GM19438 (cell line): Measurements from ENCODE around the gene FUT7.

ENCODE experiments used
- ATAC-seq: cut with Tn5 transposase; IDR thresholded peaks from one replicate; pipeline ENCODE4 v1.9.1; 2021; ENCODE audit warnings: low read depth; ENCODE audit not compliant: unreplicated experiment

The FUT7 gene

DNA sequence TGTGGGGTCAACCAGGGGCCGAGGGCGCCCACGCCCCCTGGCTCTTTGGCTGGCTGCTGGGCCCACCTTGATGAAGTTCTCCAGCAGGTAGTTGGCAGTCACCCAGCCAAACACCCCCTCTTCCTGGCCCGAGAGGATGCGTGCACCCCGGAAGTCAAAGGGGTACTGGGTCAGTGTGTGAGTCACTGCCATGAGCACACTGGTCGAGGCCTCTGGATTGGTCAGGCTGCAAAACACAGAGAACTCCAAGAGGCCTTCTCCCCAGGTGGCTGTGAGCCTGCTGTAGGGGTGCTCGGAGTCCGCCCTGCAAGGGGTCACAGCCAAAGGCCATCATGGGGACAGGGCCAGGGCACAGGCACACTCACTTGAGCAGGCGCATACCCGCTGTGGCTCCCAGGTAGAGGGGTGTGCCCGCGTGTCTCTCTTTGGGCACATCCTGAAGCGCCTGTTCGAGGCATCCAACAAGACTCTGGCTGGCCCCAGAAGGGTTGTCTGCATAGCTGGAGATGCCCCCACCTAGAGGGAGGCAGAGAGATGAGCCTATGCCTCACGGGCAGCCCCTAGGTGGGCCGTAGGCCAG is 19.3 kb upstream of the FUT7 start:
- ATAC-seq = no peak

DNA sequence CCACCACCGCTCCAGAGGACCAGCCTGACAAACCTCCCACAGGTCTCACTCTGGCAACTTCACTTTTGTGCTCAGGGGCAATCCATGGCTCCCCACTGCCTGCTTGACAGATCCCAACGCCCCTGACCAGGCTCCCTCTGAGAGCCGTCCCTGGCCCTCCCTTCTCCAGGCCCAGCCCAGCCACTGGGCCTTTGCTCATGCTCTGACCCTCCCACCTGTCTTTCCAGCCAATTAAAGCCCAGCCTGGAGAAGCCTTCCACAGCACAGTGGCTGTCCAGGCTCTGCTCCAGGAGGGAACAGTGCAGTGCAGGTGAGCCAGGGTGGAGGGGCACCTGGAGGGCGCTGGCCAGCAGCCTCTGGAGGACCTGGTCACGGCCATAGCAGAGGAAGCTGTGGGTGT is 18.7 kb upstream of the FUT7 start:
- no peak for ATAC-seq

DNA sequence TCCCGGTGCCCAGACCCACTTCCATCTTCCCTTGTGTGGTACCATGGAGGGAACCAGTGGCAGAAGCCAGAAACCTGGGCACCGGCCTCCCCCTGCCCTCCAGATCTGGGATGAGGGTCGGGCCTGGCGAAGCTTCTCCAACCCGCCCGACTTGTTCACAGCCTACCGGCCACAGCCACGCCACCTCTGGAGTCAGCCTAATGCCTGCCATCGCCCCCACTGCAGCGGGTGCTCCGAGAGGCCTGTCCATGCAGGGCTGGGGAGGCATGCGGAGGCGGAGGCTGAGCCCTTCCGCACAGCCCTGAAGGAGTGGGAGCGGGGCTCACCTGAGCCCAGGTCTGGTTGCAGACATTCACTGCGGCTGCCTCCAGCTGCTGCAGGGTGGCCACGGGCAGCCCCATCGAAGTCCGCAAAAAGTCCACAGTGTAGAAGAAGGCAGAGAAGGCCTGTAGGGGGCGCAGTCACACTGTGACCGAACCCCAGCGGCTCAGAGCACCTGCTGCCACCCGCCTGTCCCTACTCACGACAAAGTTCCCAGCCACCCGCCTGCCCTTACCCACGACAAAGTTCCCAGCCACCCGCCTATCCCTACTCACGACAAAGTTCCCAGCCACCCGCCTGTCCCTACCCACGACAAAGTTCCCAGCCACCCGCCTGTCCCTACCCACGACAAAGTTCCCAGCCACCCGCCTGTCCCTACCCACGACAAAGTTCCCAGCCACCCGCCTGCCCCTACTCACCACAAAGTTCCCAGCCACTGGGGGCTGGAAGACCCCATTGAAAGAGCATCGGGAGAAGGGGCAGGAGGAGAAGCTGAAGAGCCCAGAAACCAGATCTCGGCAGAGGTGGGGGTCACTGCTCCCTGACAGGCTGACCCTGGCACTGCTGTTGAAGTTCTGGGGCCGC is 17.9 kb upstream of the FUT7 start:
- ATAC-seq = no peak

DNA sequence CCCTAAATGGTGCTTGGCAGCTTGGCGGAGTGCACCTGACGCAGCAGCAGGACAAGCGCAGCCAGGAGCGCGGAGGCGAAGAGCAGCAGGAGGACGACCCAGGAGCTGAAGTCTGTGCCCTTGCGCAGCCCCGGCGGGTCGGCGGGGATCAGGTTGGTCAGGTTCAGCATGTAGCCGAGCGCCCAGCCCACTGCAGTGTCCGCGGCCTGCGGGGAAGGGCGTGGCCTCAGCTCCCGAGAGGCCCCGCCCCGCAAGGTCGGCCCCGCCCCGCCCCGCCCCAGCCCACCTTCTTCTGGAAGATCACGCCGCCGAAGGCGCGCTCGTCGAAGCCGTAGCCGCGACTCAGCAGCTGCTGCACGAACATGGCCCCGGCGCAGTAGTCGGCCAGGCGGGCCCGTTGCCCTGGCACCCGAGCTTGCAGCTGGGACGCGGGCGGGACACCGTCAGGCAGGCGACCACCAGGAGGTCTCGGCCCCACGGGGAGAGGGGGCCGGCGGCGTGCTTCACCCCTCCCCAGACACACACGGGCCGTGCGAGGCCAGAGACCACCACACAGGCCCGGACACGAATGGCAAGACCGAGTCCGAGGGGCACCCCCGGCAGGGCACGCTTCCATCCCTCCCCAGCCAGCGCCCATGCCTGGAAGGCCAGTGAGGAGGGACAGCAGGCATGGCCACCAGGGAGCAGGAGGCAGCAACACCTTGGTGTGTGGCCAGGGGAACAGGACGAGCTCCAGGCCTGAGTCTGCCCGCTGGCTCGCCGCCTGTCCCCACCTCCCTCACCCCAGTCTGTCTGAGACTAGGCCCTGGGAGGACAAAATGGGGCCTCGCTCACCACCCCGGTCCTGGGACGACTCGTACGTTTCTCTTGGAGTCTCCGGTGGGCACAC is 17.0 kb upstream of the FUT7 start:
- no peak for ATAC-seq

DNA sequence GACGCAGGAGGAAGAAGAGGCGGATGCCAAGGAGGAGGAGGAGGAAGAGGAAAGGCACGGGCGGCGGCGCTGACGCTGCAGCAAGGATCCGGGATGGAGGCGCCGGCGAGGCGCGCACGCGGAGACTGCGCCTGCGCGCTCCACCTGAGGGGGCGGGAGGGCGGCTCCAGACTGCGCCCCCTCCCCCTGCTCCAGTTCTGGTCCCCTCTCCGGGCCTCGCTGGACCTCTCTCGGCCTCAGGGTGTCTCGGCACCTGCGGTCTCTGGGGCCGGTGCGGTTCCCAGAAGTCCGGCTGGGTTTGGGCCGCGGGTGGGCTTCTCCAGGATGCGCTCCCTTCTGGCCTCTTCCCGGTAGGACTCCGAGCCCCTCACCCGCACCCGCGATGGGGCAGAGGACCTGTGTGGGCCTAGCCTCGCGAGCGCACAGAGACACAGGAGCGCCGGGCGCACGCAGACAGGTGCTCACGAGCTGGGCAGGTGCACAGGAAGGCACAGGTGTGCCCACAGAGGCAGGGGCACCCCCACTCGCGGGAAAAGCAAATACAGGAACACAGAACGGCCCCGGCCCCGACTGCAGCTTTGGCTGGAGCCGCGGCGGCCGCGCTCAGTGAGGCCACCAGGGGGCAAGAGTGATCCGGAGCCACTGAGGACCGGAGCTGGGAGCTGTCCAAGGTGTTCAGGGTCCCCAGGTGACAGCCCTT is 14.3 kb upstream of the FUT7 start, which contains the start of gene NPDC1:
NPDC1 (minus strand) TSS at position 90 of the 700 bp plus-strand sequence. CDS start 188 bp downstream, outside the sequence.
- ATAC-seq = no peak

DNA sequence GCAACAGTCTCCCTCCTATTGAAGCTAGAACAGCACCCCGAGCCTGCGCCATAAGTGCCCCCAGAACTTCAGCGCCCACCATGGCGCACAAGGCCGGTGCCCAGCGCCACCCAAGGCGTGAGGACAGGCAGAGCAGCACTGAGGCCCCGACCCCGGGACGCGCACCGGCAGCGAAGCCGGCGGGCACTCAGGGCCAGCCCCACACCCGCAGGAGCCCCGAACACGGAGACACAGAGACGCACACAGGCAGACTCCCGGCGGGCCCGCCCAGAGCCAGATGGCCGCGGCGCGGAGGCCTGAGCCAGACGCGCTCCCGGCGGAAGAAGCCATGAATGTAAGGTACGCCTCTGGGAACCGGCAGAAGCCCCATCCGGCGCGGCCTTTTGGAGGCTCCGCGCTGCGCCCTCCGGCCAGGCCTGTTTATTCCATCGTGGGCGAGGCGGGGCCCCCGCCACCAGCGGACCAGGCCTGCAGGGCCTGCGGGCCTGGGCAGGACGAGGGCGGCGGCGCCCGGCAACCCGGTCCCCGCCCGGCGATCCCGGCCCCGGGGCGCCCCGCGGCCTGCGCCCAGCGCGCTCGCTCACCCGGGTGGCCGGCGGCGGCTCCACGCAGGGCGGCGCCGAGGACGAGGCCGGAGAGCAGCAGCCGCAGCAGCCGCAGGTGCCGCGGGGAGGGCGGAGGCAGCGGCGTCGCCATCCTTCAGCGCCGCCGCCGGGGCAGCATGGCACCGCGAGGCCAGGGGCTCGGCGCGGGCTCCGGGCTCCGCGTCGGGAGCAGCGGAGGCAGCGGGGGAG is 13.6 kb upstream of the FUT7 start:
- ATAC-seq = no peak

DNA sequence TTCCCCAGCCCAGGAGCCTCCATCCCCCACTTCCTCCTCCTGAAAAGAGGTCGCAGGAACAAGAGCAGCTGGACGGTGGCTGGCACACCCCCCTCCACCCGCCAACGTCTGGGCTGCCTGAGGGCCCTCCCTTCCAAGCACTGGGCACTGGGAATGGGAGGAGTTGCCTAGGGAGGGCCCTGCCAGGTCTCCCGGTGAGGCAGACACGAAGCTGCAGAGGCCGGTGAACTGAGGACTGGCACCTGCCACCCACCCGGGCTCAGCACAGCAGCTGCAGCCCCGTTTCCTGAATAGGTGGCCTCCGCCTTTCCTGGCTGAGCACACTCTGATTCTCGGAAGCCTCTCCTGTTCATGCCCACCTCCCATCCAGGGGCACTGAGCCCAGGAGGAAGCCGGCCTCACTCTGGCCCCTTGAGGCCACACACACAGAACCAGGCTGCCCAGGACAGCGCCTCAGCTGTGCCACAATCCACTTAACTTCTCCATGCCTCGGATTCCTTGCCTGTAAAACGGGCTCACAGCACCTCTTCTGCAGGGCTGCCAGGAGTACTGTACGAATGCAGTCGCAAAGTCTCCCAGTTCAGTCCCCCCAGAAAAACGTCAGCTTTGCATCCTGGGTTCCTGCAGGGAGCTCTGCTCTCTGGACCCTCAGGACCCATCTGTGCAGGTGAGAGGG is 12.8 kb upstream of the FUT7 start:
- no peak for ATAC-seq

DNA sequence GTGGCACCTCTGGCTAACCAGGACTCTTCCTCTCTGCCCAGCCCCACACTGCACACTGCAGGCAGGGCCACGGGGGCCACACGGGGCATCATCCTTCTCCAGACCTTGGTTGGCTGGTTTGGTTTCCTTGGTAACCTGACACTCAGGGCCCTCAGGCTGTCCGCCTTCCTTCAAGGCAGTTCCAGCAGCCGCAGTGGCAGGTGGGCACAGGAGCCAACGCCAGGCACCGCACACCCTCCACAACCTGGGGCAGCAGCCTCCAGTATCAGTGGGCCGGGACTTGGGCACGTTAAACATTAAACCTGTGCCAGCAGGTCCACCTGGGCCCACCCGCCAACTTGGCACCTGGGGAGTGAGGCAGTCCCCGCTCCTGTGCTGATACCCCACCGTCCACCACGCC is 12.1 kb upstream of the FUT7 start:
- ATAC-seq = no peak

DNA sequence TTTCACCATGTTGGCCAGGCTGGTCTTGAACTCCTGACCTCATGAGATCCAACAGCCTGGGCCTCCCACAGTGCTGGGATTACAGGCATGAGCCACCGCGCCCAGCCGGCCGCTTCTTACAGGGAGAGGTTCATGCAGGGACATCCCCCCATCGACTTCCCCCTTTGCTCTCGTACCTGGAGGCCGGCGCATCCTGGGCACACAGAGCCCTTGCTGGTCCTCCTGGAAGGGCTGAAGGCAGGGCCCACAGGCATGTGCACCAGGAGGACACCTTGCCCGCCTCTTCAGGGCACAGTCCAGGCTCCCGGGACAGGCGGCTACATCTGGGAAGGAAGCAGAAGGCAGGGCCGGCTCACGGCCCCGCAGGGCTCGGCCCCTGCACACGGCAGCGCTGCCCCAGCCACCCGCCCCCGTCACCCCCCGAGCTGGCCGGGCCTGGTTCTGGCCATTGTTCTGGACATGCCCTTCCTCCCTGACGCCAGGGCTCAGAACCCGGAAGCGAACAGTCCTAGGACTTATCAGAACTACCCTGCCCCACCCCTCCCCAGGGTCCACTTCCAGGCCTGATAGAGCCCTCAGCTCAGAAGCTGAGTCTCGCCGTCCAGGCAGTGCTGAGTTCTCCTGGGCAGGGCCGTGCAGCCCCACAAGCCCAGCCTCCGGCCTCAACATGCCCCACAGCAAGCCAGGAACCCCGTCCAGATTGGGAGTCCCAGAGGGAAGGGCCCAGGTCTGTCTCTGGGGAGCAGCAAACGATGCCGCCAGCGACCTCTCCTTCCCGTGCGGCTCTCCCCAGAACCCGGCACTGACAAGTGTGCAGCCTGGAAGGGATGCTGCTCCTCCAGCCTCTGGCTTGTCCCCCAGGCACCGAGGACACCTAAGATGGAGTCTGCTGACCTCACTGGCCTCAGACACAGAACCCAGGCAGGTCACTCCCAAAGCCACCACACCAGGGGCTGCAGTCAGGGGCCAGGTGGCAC is 11.2 kb upstream of the FUT7 start:
- ATAC-seq = no peak

DNA sequence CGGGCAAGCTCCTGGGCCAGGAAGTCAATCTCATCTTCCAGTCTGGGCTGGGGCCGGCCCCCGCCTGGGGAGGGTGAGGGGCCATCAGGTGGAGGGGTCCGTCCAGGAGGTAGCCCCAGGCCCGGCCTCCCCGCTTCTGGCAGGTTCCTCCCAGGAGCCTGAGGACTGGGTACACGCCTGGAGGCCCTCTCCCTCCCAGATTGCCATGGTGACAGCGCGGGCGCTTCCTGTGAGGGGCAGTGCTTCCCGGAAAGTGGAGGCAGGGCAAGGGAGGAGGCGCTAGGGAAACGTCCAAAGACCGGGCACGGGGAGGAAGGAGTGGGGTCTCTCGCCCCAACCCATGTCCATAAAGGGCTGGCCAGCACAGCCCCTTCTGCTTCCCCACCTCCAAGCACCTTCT is 9.2 kb upstream of the FUT7 start:
- ATAC-seq = no peak

DNA sequence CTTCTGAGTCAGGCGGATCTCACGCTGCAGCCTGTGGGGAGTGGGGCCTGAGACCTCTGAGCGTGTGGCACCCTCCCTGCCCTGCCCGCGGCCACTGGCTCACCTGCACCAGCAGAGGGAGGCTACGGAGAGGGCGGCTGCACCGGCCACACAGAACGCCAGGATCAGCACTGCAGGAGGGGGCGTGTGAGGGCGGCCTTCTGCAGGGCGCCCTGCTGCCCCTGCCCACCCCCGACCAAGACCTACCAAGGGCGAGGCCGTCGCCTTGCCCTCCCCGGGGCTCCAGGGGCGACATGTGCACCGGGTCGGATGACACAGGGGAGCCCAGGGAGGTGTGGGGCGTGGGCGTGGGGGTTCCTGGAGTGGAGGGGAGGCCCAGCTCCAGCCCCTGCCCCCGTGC is 8.7 kb upstream of the FUT7 start:
- ATAC-seq = no peak

DNA sequence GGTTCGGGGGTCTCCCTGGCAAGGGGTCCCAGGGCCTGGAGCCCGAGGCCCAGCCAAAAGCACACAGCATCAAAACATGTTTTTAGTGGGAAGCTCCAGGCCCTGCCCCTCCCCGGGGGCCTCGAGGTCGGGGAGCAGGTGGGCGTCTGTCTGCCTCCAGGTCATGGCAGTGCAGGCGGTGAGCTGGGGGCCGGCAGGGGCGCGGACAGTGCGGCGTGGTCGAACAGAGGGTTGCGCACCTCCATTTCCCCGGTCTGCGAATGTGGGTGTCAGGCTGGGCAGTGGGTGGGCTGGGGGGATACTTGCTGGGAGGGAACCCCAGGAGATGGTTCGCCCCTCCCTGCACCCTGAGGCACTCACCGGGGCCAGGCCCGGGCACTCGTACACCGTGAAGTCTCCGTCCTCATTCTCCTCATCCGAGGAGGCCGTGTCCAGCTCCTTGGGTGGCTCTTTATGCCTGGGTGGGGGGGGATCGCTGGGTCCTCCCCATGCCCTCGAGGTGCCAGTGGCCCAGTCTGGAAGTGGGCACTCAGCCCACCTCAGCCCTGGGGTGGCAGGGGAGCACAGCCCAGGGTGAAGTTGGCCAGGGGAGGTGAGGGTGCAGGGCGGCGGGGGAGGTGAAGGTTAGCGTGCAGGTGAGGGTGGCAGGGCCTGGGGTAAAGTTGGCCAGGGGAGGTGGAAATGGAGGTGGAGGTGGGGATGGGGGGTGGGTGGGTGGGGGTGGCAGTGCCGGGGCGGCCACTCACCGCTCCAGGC is 7.9 kb upstream of the FUT7 start:
- no peak for ATAC-seq

DNA sequence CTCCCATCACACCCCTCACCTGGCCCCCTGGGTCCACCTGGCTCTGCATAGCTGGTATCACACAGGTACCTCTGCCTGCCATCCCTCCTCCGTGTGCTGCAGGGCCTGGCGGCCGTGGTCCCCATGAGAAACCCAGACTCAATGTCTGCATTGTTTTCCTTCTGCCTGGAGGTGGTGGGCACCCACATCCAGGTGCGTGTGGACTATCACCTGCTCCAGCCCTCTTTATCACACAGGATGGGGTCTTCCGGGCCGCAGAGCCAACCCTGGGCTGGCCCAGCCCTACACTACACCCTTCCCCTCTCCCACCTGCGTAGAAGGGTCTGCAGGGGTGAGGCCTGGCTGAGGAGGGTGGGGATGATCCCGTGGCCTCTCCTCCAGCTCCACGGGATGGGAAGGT is 7.0 kb upstream of the FUT7 start:
- no peak for ATAC-seq

DNA sequence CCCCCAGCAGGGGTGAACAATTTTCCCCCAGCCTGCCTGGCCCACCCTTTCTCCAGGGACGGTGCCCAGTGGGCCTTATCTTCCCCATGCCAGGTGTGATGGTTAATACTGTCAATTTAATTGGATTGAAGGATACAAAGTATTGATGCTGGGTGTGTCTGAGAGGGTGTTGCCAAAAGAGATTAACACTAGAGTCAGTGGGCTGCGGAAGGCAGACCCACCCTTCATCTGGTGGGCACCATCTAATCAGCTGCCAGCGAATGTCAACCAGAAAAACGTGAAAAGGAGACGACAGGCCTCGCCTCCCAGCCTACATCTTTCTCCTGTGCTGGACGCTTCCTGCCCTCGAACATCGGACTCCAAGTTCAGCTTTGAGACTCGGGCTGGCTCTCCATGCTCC is 5.6 kb upstream of the FUT7 start:
- no peak for ATAC-seq

DNA sequence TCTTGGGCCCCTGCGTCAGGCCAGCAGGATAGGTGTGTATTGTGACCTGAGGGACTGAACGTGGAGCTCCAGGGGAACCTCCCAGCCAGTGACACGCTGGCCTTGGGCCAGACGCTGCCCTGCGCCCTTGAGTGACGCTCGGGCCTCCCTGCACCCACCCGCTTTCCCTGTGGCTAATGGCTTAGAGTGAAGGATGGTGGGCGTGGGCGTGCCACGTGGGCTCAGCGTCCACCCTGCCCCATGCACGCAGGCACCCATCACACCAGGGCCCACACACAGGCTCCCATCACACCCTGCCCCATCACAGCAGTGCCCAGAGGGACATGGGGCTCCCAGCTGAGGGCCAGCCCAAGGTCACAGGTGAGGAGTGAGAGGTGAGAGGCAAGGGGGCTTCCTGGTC is 5.1 kb upstream of the FUT7 start:
- no peak for ATAC-seq

DNA sequence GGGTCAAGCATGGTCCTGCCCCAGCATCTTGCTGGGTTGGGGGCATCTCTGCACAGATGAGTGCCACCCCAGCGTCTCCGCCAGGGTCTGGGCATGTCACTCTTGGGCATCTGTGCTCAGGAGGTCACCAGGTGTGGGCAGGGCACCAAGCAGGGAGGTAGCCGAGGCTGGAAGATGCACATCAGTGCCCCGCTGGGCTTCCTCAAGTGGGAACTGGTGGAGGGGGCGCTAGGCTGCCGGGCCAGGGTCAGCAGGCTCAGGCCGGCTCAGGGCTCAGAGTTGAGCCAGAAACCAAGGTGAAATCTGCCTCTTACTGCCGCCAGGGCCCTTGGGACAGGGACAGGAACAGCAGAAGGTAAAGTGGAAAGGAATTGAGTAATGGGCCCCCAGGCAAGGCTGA is 4.0 kb upstream of the FUT7 start:
- no peak for ATAC-seq

DNA sequence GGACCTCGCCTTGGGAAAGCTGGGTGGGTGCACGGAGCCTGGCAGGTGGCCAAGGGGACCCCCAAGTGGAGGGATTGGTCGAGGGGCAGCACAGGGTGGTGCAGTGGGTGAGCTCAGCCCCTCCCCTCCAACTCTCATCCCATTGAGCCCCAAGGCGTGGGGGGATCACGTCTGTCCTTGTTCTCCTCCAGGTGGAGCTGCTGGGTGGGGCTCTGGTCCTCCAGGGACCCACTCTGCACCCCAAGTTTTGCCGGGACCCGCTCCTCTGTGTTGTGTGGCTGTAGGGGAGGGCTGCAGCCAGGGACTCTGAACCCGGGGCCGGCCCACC is 3.6 kb upstream of the FUT7 start:
- no peak for ATAC-seq
